ENCODE results near the gene PRSS2. TPM values are rescaled to one million over a fixed set of nuclear protein-coding genes. Genes with fewer than 3 reads are reported as not detected.
"Not testable (repeated sequence)": the region's sequence is repeated elsewhere in the genome, so short reads cannot be mapped to it uniquely, and the experiment has no call there.

The PRSS2 gene
- polyA plus RNA-seq, 1 donor = 60.4 TPM

- H3K4me3 ChIP-seq (ENCODE audit: low read length) = no peak overlapping the region
- H3K9me3 ChIP-seq (ENCODE audit: control insufficient read depth, low read depth, low read length) = no peaks in the 10 kb centered on the region
- no peak for DNase-seq
- H3K27ac ChIP-seq (ENCODE audit: low read length) = no peak overlapping the region
- no peaks in the 10 kb centered on the region for H3K36me3 ChIP-seq (ENCODE audit: control insufficient read depth, insufficient read depth, low read length)
- peaks cover 20% of the 10 kb centered on the region for H3K27me3 ChIP-seq (ENCODE audit: control insufficient read depth, insufficient read depth, low read length)
- 100% methylated on average over 1 of the region's 12 CpGs for WGBS (ENCODE audit: insufficient coverage, low lambda C conversion rate)
- H3K4me1 ChIP-seq (ENCODE audit: control insufficient read depth, insufficient read depth, low read length) = no peaks in the 10 kb centered on the region
These were observed 2.5 kb downstream of the PRSS2 start for GRCh38 chr7:142773230-142773629.

DNA sequence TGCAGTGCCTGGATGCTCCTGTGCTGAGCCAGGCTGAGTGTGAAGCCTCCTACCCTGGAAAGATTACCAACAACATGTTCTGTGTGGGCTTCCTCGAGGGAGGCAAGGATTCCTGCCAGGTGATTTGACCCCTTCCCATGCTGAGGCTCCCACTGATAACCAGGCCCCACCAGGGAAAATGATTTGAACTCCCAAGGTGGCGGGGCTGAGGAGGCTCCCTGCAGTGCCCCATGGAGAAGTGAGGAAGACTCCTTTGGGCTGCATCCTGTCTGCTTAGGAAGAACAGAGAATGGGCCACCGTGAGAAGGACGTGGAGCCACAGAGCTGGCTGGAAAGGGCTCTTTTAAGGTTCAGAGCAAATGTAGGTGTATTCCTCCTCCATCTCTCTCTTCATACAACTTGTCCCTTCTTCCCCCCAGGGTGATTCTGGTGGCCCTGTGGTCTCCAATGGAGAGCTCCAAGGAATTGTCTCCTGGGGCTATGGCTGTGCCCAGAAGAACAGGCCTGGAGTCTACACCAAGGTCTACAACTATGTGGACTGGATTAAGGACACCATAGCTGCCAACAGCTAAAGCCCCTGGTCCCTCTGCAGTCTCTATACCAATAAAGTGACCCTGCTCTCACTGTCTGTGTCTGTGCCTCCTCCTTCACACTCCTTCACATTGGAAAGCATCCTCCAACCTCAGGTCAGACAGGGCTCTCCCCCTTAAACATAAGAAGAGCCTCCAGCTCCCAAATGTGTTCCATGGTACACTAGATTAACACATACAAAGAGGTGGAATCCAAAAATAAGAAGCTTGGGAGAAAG lies 3.4 kb downstream of the PRSS2 start:
- DNase-seq = no peak
- Histone ChIP-seq H3K27ac (ENCODE audit: low read length) (no peak overlapping the region), H3K4me3 (ENCODE audit: low read length) (no peak overlapping the region), H3K4me1 (ENCODE audit: control insufficient read depth, insufficient read depth, low read length) (no peaks in the 10 kb centered on the region), H3K36me3 (ENCODE audit: control insufficient read depth, insufficient read depth, low read length) (no peaks in the 10 kb centered on the region), H3K27me3 (ENCODE audit: control insufficient read depth, insufficient read depth, low read length) (peaks cover 20% of the 10 kb centered on the region), H3K9me3 (ENCODE audit: control insufficient read depth, low read depth, low read length) (no peaks in the 10 kb centered on the region)
- WGBS (ENCODE audit: insufficient coverage, low lambda C conversion rate) = no CpG with 5 or more reads among the region's 4 CpGs

DNA sequence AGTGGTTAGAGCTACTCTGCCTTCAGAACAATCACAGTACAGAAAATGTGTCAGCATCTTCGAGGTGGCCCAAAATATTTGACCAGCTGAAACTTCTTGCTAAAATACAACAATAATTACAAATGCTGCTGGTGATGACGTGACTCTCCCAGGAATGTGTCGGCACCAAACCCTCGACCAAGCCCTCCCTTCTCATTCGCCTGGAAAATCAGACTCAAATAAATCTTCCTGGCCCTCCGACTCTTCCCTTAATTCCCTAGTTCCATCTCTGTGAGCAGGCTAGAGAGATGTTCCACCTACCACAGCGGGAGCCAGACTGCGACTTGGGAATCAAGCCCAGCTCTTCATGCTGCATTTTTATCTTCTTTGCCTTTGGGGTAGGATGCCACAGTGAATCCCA lies 4.1 kb downstream of the PRSS2 start:
- H3K4me1 ChIP-seq (ENCODE audit: control insufficient read depth, insufficient read depth, low read length) = no peaks in the 10 kb centered on the region
- 80% methylated on average over 1 of the region's 8 CpGs for WGBS (ENCODE audit: insufficient coverage, low lambda C conversion rate)
- H3K27ac ChIP-seq (ENCODE audit: low read length) = no peak overlapping the region
- DNase-seq = no peak
- H3K36me3 ChIP-seq (ENCODE audit: control insufficient read depth, insufficient read depth, low read length) = no peaks in the 10 kb centered on the region
- H3K9me3 ChIP-seq (ENCODE audit: control insufficient read depth, low read depth, low read length) = no peaks in the 10 kb centered on the region
- peaks cover 20% of the 10 kb centered on the region for H3K27me3 ChIP-seq (ENCODE audit: control insufficient read depth, insufficient read depth, low read length)
- H3K4me3 ChIP-seq (ENCODE audit: low read length) = no peak overlapping the region

- H3K4me1 ChIP-seq (ENCODE audit: control insufficient read depth, insufficient read depth, low read length); H3K36me3 ChIP-seq (ENCODE audit: control insufficient read depth, insufficient read depth, low read length); DNase-seq; H3K27ac ChIP-seq (ENCODE audit: low read length); H3K9me3 ChIP-seq (ENCODE audit: control insufficient read depth, low read depth, low read length); H3K4me3 ChIP-seq (ENCODE audit: low read length): not testable (repeated sequence)
- peaks cover 19% of the 10 kb centered on the region for H3K27me3 ChIP-seq (ENCODE audit: control insufficient read depth, insufficient read depth, low read length)
- no CpG with 5 or more reads among the region's 6 CpGs for WGBS (ENCODE audit: insufficient coverage, low lambda C conversion rate)
These were observed 4.8 kb downstream of the PRSS2 start for GRCh38 chr7:142775351-142776115.

GRCh38 chr7:142776206-142776844 lies 5.6 kb downstream of the PRSS2 start:
- DNase-seq = no peak
- Histone ChIP-seq H3K9me3 (ENCODE audit: control insufficient read depth, low read depth, low read length) (no peaks in the 10 kb centered on the region), H3K27ac (ENCODE audit: low read length) (no peak overlapping the region)

GRCh38 chr7:142776845-142777225 lies 6.1 kb downstream of the PRSS2 start:
- not testable (repeated sequence) for DNase-seq; H3K27ac ChIP-seq (ENCODE audit: low read length); H3K4me3 ChIP-seq (ENCODE audit: low read length); H3K36me3 ChIP-seq (ENCODE audit: control insufficient read depth, insufficient read depth, low read length); H3K9me3 ChIP-seq (ENCODE audit: control insufficient read depth, low read depth, low read length); H3K4me1 ChIP-seq (ENCODE audit: control insufficient read depth, insufficient read depth, low read length)
- WGBS (ENCODE audit: insufficient coverage, low lambda C conversion rate) = no CpG with 5 or more reads among the region's 2 CpGs
- peaks cover 11% of the 10 kb centered on the region for H3K27me3 ChIP-seq (ENCODE audit: control insufficient read depth, insufficient read depth, low read length)

More at GRCh38 chr7:142776206-142776844, 5.6 kb downstream of the PRSS2 start:
- H3K27me3 ChIP-seq (ENCODE audit: control insufficient read depth, insufficient read depth, low read length) = peaks cover 15% of the 10 kb centered on the region
- no peaks in the 10 kb centered on the region for H3K4me1 ChIP-seq (ENCODE audit: control insufficient read depth, insufficient read depth, low read length)
- WGBS (ENCODE audit: insufficient coverage, low lambda C conversion rate) = 33% methylated on average over 1 of the region's 9 CpGs
- no peaks in the 10 kb centered on the region for H3K36me3 ChIP-seq (ENCODE audit: control insufficient read depth, insufficient read depth, low read length)
- no peak overlapping the region for H3K4me3 ChIP-seq (ENCODE audit: low read length)

GRCh38 chr7:142777318-142777717 lies 6.5 kb downstream of the PRSS2 start:
- no peak overlapping the region for H3K27ac ChIP-seq (ENCODE audit: low read length)
- no peak overlapping the region for H3K4me3 ChIP-seq (ENCODE audit: low read length)
- H3K36me3 ChIP-seq (ENCODE audit: control insufficient read depth, insufficient read depth, low read length) = no peaks in the 10 kb centered on the region
- DNase-seq = no peak
- no peaks in the 10 kb centered on the region for H3K4me1 ChIP-seq (ENCODE audit: control insufficient read depth, insufficient read depth, low read length)
- no peaks in the 10 kb centered on the region for H3K9me3 ChIP-seq (ENCODE audit: control insufficient read depth, low read depth, low read length)
- H3K27me3 ChIP-seq (ENCODE audit: control insufficient read depth, insufficient read depth, low read length) = peaks cover 9% of the 10 kb centered on the region
- 100% methylated on average over 1 of the region's 2 CpGs for WGBS (ENCODE audit: insufficient coverage, low lambda C conversion rate)

- 30% methylated on average over 3 of the region's 32 CpGs for WGBS (ENCODE audit: insufficient coverage, low lambda C conversion rate)
- Histone ChIP-seq H3K27me3 (ENCODE audit: control insufficient read depth, insufficient read depth, low read length) (peaks cover 7% of the 10 kb centered on the region), H3K36me3 (ENCODE audit: control insufficient read depth, insufficient read depth, low read length) (no peaks in the 10 kb centered on the region), H3K4me1 (ENCODE audit: control insufficient read depth, insufficient read depth, low read length) (peaks cover 2% of the 10 kb centered on the region), H3K27ac (ENCODE audit: low read length) (no peak overlapping the region), H3K4me3 (ENCODE audit: low read length) (no peak overlapping the region), H3K9me3 (ENCODE audit: control insufficient read depth, low read depth, low read length) (no peaks in the 10 kb centered on the region)
- DNase-seq = peak; percentile 82 to 83
These were observed 12.4 kb downstream of the PRSS2 start for GRCh38 chr7:142782922-142783900.

- H3K36me3 ChIP-seq (ENCODE audit: control insufficient read depth, insufficient read depth, low read length) = no peaks in the 10 kb centered on the region
- 100% methylated on average over 2 of the region's 7 CpGs for WGBS (ENCODE audit: insufficient coverage, low lambda C conversion rate)
- H3K4me1 ChIP-seq (ENCODE audit: control insufficient read depth, insufficient read depth, low read length) = peaks cover 2% of the 10 kb centered on the region
- H3K27me3 ChIP-seq (ENCODE audit: control insufficient read depth, insufficient read depth, low read length) = peaks cover 9% of the 10 kb centered on the region
- no peak overlapping the region for H3K4me3 ChIP-seq (ENCODE audit: low read length)
- DNase-seq = no peak
- H3K9me3 ChIP-seq (ENCODE audit: control insufficient read depth, low read depth, low read length) = no peaks in the 10 kb centered on the region
- no peak overlapping the region for H3K27ac ChIP-seq (ENCODE audit: low read length)
These were observed 13.3 kb downstream of the PRSS2 start for GRCh38 chr7:142784096-142784495.
